ENCODE data around the gene CITED1. TPM values are rescaled to one million over a fixed set of nuclear protein-coding genes. Genes with fewer than 3 reads are reported as not detected.
A peak's percentile ranks its signal among the peaks of the same experiment; 100 is the strongest.

Gene CITED1
- total RNA-seq, 4 donors from 2014 or later: 1.4 to 1.7 TPM; not detected in 2

DNA sequence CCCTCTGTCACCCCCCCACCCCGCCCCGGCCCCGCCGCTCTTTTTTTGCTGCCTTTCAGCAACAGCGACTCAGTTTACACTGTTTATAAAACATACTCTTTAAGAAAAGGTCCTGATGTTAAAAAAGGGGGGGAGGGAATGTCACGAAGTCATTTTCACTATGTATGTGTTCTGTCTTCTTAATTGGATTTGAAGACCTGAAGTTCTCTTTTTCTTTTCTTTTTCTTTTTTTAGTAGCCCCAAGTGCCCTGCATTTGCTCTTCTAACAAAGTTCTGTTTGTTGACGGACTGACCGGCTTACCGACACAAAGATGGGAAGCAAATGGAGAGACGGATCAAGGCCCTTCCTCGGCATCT lies 2.5 kb upstream of the CITED1 start:
- WGBS, 2 donors (ENCODE audit: low coverage in 1 of 2): 20% methylated on average over 9 of the region's 11 CpGs; no CpG with 5 or more reads in 1 of the 2 donors
- H3K36me3 ChIP-seq: no peaks in the 10 kb centered on the region
- H3K27me3 ChIP-seq: no peaks in the 10 kb centered on the region
- peak overlapping the region in 1 of 2 donors; percentile 64 for H3K4me3 ChIP-seq
- TF ChIP-seq POLR2AphosphoS5 (IDR thresholded peaks at IDR 0.05) (no peak), EP300 (IDR thresholded peaks at IDR 0.05) (no peak), POLR2A (IDR thresholded peaks at IDR 0.05) (no peak)
- TF ChIP-seq, protein P1, sequence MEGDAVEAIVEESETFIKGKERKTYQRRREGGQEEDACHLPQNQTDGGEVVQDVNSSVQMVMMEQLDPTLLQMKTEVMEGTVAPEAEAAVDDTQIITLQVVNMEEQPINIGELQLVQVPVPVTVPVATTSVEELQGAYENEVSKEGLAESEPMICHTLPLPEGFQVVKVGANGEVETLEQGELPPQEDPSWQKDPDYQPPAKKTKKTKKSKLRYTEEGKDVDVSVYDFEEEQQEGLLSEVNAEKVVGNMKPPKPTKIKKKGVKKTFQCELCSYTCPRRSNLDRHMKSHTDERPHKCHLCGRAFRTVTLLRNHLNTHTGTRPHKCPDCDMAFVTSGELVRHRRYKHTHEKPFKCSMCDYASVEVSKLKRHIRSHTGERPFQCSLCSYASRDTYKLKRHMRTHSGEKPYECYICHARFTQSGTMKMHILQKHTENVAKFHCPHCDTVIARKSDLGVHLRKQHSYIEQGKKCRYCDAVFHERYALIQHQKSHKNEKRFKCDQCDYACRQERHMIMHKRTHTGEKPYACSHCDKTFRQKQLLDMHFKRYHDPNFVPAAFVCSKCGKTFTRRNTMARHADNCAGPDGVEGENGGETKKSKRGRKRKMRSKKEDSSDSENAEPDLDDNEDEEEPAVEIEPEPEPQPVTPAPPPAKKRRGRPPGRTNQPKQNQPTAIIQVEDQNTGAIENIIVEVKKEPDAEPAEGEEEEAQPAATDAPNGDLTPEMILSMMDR (IDR thresholded peaks at IDR 0.05): no peak
- H3K4me1 ChIP-seq: peaks cover 0 to 52% (median 4%) of the 10 kb centered on the region in 3 donors
- H3K27ac ChIP-seq: no peak overlapping the region
- no peaks in the 10 kb centered on the region for H3K9me3 ChIP-seq
- ATAC-seq: no peak

DNA sequence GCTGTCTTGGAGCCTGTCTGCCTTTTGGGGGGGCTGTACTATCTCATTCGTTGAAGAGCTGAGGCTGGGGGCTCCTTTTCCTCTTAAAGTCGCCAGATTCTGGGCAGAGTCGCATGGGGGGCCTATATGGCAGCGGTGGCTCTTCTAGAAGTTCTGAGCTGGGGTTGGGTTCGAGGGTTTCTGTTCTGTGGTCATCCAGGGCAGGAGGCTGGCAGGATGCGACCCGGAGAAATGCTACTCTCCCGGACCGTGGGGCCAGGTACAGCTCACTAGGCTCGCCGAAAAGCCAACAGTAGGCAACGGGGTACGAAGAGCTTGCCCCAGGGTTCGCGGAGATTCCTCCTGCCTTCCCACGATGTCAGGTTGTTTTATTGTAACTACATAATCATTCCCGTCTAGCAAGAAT lies 1.9 kb upstream of the CITED1 start:
- peak overlapping the region; percentile 52 to 64 for H3K4me3 ChIP-seq
- no peaks in the 10 kb centered on the region for H3K36me3 ChIP-seq
- TF ChIP-seq, protein P1 (IDR thresholded peaks at IDR 0.05): no peak
- no peak for TF ChIP-seq POLR2A (IDR thresholded peaks at IDR 0.05)
- TF ChIP-seq EP300 (IDR thresholded peaks at IDR 0.05): no peak
- no peak for TF ChIP-seq POLR2AphosphoS5 (IDR thresholded peaks at IDR 0.05)
- no peaks in the 10 kb centered on the region for H3K27me3 ChIP-seq
- 52% methylated on average over 9 of the region's 17 CpGs; no CpG with 5 or more reads in 1 of the 2 donors for WGBS, 2 donors (ENCODE audit: low coverage in 1 of 2)
- H3K4me1 ChIP-seq: peaks cover 0 to 47% (median 4%) of the 10 kb centered on the region in 3 donors
- no peaks in the 10 kb centered on the region for H3K9me3 ChIP-seq
- peak overlapping the region in 2 of 4 donors; percentile 65 to 66 for H3K27ac ChIP-seq
- no peak for ATAC-seq

DNA sequence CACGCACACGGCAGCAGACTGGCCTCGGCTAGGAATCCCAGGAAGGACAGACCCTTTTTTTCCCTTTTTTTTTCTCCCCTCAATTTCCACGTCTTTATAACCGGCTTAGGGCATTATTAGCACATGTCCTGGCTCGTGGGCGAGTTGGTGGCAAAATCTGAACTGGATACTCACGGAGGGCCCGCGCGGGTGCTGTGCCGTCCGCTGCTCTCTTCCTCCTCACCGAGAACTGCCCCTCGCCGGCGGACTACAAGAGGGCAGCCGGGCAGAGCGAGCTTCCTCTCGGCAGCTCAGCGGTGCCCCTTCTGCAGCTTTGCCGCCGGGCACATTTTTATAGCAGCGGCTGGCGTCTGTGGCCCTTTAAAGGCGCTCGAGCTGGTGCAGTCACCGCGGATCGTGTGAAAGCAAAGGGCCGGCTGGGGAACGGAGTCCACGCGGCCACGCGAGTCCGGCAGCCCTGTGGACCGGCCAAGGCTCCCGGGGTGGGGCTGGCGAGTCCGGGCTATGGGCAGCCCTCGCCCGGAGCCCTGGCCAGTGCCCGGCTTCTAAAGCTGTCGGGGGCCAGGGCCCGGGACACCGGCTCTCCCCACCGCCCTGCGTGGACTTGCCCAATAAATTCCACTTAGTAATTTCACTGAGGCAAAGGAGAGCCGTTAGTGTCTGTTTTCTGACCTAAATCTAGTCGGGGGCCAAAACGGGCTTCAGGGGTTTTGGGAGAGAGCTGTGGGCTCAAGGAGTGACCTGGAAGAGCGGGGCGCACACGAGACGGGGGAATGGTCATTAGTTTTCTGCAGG lies 1.3 kb upstream of the CITED1 start:
- Histone ChIP-seq H3K9me3 (no peaks in the 10 kb centered on the region), H3K36me3 (no peaks in the 10 kb centered on the region), H3K27me3 (no peaks in the 10 kb centered on the region), H3K4me1 (peaks cover 0 to 43% (median 4%) of the 10 kb centered on the region in 3 donors), H3K4me3 (peak overlapping the region; percentile 52 to 64), H3K27ac (peak overlapping the region in 3 of 4 donors; percentile 31 to 66 (median 65))
- TF ChIP-seq, protein P1 (IDR thresholded peaks at IDR 0.05): no peak
- TF ChIP-seq EP300 (IDR thresholded peaks at IDR 0.05) (no peak), POLR2A (IDR thresholded peaks at IDR 0.05) (no peak), POLR2AphosphoS5 (IDR thresholded peaks at IDR 0.05) (no peak)
- peak; percentile 74 for ATAC-seq
- 0 to 25% methylated on average over 1 to 4 of the region's 56 CpGs for WGBS, 2 donors (ENCODE audit: low coverage in 1 of 2)

DNA sequence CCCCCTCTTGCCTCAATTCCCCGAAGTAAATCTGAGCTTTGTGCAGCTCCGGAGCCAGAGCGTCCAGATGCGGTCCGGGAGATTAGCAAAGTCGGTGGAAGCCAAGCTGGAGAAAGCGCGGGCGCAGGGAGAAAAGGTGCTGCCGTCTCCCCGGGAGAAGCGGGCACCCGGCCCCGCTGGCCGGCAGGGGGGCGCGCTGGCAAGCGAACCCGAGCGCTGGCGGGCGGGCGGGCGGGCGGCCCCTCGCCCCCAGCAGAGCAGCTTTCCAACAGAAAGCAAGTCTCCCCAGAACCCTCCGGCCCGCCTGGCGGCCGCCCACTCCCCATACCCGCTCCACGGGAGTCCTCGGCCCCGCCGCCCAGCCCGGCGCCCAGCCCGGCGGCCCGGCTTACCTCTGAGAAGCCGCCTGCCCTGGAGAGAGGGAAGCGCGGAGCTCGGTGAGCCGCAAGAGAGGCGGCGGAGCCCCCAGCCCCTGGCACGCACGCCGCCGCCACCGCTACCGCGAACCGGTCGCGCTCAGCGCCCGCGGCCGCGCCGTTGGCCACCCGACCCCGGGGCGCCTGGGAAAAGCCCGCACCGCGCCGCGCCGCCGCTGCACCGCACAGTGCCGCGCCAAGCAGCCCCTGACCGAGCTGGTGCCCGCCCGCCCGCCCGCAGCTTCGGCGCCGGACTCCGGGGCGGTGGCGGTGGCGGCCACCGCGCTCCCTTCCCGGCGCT lies 529 bp upstream of the CITED1 start:
- Histone ChIP-seq H3K9me3 (no peaks in the 10 kb centered on the region), H3K27ac (peak overlapping the region in 3 of 4 donors; percentile 31 to 66 (median 65)), H3K4me1 (peaks cover 0 to 43% (median 4%) of the 10 kb centered on the region in 3 donors), H3K4me3 (peak overlapping the region; percentile 52 to 64), H3K27me3 (no peaks in the 10 kb centered on the region), H3K36me3 (no peaks in the 10 kb centered on the region)
- ATAC-seq: no peak
- no CpG with 5 or more reads among the region's 92 CpGs for WGBS, 2 donors (ENCODE audit: low coverage in 1 of 2)
- no peak for TF ChIP-seq POLR2A (IDR thresholded peaks at IDR 0.05)
- TF ChIP-seq EP300 (IDR thresholded peaks at IDR 0.05): no peak
- TF ChIP-seq POLR2AphosphoS5 (IDR thresholded peaks at IDR 0.05): no peak
- TF ChIP-seq, protein P1 (IDR thresholded peaks at IDR 0.05): no peak
